Vagina (tissue), 2 donors: ENCODE measurements around the gene RCL1. TPM values are rescaled to one million over a fixed set of nuclear protein-coding genes. Genes with fewer than 3 reads are reported as not detected.

ENCODE experiments used
- DNase-seq, 2 donors: peaks; one replicate each; pipeline ENCODE4 v3.0.0-alpha.2; 2017; ENCODE audit errors: extremely low spot score in 2 of 2
- H3K27ac ChIP-seq: fragments of 200-600 bp; sonication (generic); one replicate; pipeline ENCODE4 v1.5.1; 2019
- H3K27me3 ChIP-seq: fragments of 200-600 bp; sonication (generic); one replicate; pipeline ENCODE4 v1.5.1; 2019
- H3K36me3 ChIP-seq, 2 donors: fragments of 200-600 bp; sonication (generic); one replicate each; pipeline ENCODE4 v1.5.1; 2017 to 2019
- H3K4me1 ChIP-seq: fragments of 200-600 bp; sonication (generic); one replicate; pipeline ENCODE4 v1.5.1; 2019
- H3K4me3 ChIP-seq, 2 donors: fragments of 200-600 bp; sonication (generic); 1 replicate in 1 of 2; 2 replicates in 1 of 2; pipeline ENCODE4 v1.5.1; 2016 to 2019
- H3K9me3 ChIP-seq: fragments of 200-600 bp; sonication (generic); one replicate; pipeline ENCODE4 v1.5.1; 2019
- CTCF ChIP-seq, 3 experiments: fragments of 450-650 bp in 2 of 3; fragments of 200-600 bp in 1 of 3; sonication (generic) in 1 of 3; IDR thresholded peaks; one replicate each; pipeline ENCODE4 v1.5.1; 2017 to 2019; ENCODE audit warnings: antibody characterized with exemption in 3 of 3, mild to moderate bottlenecking in 2 of 3, moderate library complexity in 2 of 3
- POLR2A ChIP-seq, 2 donors: fragments of 450-650 bp; IDR thresholded peaks; one replicate each; pipeline ENCODE4 v1.6.1; 2017; ENCODE audit warnings: antibody characterized with exemption in 2 of 2, mild to moderate bottlenecking in 2 of 2, moderate library complexity in 2 of 2
- POLR2AphosphoS5 ChIP-seq, 2 donors: sonication (generic); formaldehyde crosslinking; IDR thresholded peaks; one replicate each; pipeline ENCODE4 v1.9.0; 2017; ENCODE audit warnings: antibody characterized with exemption in 2 of 2, mild to moderate bottlenecking in 2 of 2, low read depth in 1 of 2; ENCODE audit not compliant: insufficient read depth in 1 of 2
- intact Hi-C: fragments of 100-400 bp; cut with DNase I; formaldehyde crosslinking; loops from one replicate; pipeline ENCODE4 v1.15.1; 2023
- total RNA-seq: library from RNA; depleted of rRNA; stranded (reverse); fragments of >200 nt; gene quantifications from one replicate; pipeline ENCODE4 v1.2.3, GENCODE V29; 2016

RCL1 gene
- total RNA-seq, 1 donor from 2014 or later: 24.8 TPM

GRCh38 chr9:4873066-4873465 is 80.3 kb downstream of the RCL1 start:
- no peaks in the 10 kb centered on the region for H3K9me3 ChIP-seq
- intact Hi-C loops: no loop called here
- no peak overlapping the region for H3K4me3 ChIP-seq
- no peaks in the 10 kb centered on the region for H3K27me3 ChIP-seq
- no peak for DNase-seq
- TF ChIP-seq CTCF (IDR thresholded peaks at IDR 0.05): no peak
- no peaks in the 10 kb centered on the region for H3K4me1 ChIP-seq
- no peaks in the 10 kb centered on the region for H3K36me3 ChIP-seq
- H3K27ac ChIP-seq: no peak overlapping the region

- Histone ChIP-seq H3K36me3 (no peaks in the 10 kb centered on the region), H3K27me3 (no peaks in the 10 kb centered on the region), H3K4me3 (no peak overlapping the region), H3K9me3 (no peaks in the 10 kb centered on the region), H3K4me1 (no peaks in the 10 kb centered on the region), H3K27ac (no peak overlapping the region)
- intact Hi-C loops: no loop called here
- no peak for DNase-seq
- no peak for TF ChIP-seq POLR2A (IDR thresholded peaks at IDR 0.05)
- TF ChIP-seq CTCF (IDR thresholded peaks at IDR 0.05): no peak
- TF ChIP-seq POLR2AphosphoS5 (IDR thresholded peaks at IDR 0.05; ENCODE audit: insufficient read depth in 1 of 2, low read depth in 1 of 2): no peak
Measured at GRCh38 chr9:4875559-4875958, 82.8 kb downstream of the RCL1 start.

GRCh38 chr9:4879115-4879558 is 86.4 kb downstream of the RCL1 start:
- Histone ChIP-seq H3K4me1 (no peaks in the 10 kb centered on the region), H3K27ac (no peak overlapping the region), H3K36me3 (no peaks in the 10 kb centered on the region), H3K27me3 (no peaks in the 10 kb centered on the region), H3K9me3 (no peaks in the 10 kb centered on the region), H3K4me3 (no peak overlapping the region)
- TF ChIP-seq POLR2AphosphoS5 (IDR thresholded peaks at IDR 0.05; ENCODE audit: insufficient read depth in 1 of 2, low read depth in 1 of 2) (no peak), CTCF (IDR thresholded peaks at IDR 0.05) (no peak), POLR2A (IDR thresholded peaks at IDR 0.05) (no peak)
- intact Hi-C loops: no loop called here
- no peak for DNase-seq

GRCh38 chr9:4883326-4883873 is 90.7 kb downstream of the RCL1 start:
- intact Hi-C loops: no loop called here

GRCh38 chr9:4886698-4887097 is 94.0 kb downstream of the RCL1 start:
- intact Hi-C loops: no loop called here

More at GRCh38 chr9:4883326-4883873, 90.7 kb downstream of the RCL1 start:
- Histone ChIP-seq H3K36me3 (no peaks in the 10 kb centered on the region), H3K4me1 (peaks cover 16% of the 10 kb centered on the region), H3K4me3 (no peak overlapping the region), H3K27ac (no peak overlapping the region), H3K27me3 (no peaks in the 10 kb centered on the region), H3K9me3 (no peaks in the 10 kb centered on the region)
- no peak for TF ChIP-seq POLR2AphosphoS5 (IDR thresholded peaks at IDR 0.05; ENCODE audit: insufficient read depth in 1 of 2, low read depth in 1 of 2)
- DNase-seq: no peak

More at GRCh38 chr9:4886698-4887097, 94.0 kb downstream of the RCL1 start:
- no peaks in the 10 kb centered on the region for H3K9me3 ChIP-seq
- H3K27me3 ChIP-seq: no peaks in the 10 kb centered on the region
- H3K36me3 ChIP-seq: no peaks in the 10 kb centered on the region
- H3K4me3 ChIP-seq: no peak overlapping the region
- H3K4me1 ChIP-seq: peaks cover 16% of the 10 kb centered on the region
- no peak for TF ChIP-seq POLR2AphosphoS5 (IDR thresholded peaks at IDR 0.05; ENCODE audit: insufficient read depth in 1 of 2, low read depth in 1 of 2)
- TF ChIP-seq CTCF (IDR thresholded peaks at IDR 0.05): no peak
- no peak for TF ChIP-seq POLR2A (IDR thresholded peaks at IDR 0.05)
- no peak for DNase-seq
- H3K27ac ChIP-seq: no peak overlapping the region
